ENCODE data around the gene DNTT.

- TF ChIP-seq CTCF (conservative IDR thresholded peaks at IDR 0.05; ENCODE audit: low read length) (no peak), EZH2phosphoT487 (IDR thresholded peaks at IDR 0.05; ENCODE audit: borderline replicate concordance, low read depth, low read length) (no peak)
Observed at GRCh38 chr10:96281444-96282029, 22.7 kb upstream of the DNTT start.

All from OCI-LY7 (cell line).